CD4-positive, alpha-beta T cell treated with Interleukin-6 at 100 ng/mL for 8 hours (primary cell): ENCODE results near the gene DPF1.
A peak's percentile ranks its signal among the peaks of the same experiment; 100 is the strongest.
"Not testable (repeated sequence)": the region's sequence is repeated elsewhere in the genome, so short reads cannot be mapped to it uniquely, and the experiment has no call there.

ENCODE experiments used
- DNase-seq: peaks from one replicate; pipeline ENCODE4 v3.0.0-alpha.2; 2020; ENCODE audit warnings: mixed read lengths, low spot score

Gene DPF1

DNA sequence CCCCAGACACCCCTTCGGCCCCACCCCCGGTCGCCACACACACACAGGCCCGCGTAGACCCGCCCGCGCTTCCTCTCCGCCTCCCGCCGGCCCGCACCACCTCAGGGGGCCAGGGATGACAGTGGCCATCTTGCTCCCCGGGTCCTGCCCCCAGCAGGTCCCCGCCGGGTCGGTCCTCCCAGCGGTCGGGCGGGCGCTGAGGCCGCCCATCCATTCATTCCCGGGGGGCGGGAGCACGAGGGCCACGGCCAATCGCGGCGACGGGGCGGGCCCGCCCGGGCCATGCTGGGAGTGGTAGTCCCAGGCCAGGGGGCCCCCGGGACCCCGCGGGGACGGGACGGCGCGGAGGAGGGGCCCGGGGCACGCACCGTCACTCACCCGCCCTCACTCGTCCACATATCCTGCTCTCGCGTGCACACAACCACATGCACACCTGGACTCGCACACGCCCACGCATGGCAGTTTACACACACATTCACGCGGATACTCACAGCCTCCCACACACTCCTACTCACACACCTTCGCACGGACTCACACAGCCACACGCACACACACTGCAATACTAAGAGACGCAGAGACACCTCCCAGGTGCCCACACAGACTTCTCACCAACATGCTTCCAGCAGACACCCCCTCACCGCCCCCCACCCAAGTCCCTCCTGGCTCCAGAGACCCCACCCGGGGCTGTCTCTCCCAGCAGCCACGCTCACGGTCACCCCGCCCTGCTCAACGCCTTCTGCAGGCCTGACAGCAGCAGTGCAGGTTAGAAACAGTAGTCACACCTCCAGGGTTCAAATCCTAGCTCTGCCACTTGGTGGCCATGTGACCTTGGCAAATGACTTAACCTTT is at the start of gene DPF1:
Gene DPF1, minus strand, starts transcription at position 209 of the 849 bp plus-strand sequence. Its CDS starts 80 bp downstream, at position 129.
- DNase-seq, result no peak

DNA sequence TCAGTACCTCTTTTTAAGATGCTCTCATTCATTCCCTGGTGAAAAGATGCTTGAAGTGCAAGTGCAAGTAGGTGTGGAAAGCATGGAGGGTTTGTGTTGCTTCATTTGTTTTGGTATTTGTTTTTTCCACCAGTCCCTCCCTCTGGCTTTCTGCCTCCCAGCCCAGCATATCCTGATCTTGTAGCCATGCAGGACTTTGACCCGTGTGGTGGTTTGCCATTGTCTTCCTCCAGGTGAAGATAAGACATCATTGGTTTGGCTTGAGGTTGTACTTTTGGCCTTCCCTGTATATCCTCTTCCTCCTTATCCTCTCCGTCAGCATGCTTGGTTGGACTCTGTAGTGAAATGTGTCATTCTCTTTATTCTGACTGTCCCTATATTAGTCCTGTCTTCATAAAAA is 49.5 kb upstream of the DPF1 start:
- DNase-seq, result no peak

DNA sequence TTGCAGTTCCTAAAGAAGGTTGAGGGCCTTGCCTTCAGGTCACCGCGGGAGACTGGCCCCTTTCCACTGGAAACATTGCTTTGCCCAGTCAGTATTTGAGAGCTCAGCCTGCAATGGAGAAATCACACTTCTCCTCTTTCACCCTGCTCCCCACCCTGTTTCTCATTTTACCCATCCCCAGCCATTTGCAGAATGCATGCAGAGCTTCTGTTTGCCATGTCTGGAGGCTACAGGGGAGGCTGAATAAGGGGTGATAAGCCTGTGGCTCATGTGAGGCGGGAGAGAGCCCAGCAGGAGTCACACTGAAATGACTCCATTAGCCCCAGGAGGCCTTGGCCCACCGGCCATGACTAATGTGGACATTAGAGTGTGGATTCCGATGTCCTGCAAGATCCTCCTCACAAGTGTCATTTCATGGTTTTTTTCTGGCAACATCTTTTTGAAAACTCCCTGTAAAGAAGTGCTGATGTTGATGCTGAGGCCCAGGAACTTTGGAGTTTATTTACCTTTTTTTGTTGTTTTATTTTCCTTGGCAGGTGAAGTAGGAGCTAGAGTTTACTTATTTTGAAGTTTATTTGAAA is 46.7 kb upstream of the DPF1 start:
- no peak for DNase-seq

DNA sequence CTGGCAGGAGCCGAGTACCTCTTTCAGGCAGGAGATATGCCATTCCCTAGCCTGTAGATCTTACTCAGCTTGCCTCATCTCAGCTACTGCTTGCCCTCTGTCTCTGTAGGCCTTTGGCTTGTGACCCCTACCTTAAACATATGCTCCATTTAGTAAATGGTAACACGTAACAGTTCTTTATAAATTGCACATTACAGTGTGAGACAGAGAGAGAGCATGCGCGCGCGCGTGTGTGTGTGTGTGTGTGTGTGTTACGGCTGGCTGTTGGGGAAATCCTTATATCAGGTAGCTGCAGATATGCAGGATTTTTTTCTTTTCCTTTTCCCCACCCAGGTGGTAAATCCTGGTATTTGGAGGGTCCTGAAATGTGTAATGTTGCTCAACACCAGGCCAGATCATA is 44.5 kb upstream of the DPF1 start:
- no peak for DNase-seq

DNA sequence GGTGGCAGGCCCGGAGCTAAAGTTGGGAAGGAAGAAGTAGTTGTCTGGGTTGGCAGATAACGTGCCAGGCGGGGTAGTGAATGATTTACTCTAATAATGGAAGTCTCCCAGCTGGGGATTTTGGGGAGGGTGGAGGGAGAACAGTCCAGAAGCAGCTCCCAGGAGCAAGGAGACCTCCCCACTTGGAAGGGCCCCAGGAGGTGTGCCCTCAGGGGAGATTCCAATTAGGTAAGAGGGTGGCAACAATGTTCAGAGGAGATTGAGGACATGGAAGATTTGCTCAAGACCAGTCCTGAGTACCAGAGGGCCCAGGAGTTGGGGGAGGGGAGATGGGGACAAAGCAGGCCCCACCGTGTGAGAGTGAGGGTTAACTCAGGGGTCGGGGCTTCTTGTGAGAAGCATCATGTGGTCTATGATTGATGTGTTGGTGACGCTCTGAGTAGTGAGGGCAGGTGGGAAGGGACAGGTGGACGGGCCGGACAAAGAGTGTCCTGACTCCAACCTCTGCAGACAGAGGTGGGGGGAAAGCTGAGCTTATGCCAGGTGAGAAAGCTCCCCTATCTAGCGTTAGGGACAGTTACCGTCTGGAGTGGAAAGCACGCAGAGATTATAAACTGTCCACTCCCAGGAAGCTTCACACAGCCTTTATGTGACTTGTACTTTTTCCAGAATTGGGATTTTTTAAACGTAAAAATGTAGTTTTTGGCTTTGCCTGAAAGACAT is 43.9 kb upstream of the DPF1 start:
- no peak for DNase-seq

DNA sequence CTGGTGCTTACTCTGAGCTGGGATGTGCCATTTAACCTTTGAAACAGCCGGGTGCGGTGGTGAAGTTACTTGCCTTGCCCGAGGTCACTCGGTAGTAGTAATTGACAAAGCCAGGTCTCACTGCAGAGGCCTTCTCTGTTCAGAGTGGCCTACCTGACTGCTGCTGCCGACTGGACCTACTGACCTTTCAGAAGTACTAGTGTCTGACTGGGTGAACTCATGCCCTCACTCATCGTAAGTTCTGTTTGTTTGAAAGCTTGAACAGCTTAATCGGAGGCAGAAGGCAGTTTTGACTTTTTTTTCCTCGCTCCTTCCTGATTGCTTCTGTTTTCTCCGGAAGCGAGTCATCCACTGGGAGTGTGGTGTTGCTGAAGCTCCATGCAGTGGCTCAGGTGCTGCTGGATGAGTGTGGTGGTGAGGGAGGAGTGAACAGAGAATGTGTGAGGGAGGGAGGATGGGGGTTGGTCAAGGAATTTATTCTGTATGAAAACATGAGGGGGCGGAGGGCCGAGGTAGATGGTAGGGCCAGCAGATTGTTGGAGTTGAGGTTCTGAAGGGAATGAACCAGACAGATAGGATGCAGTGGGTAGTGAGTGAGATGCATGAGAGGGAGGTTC is 43.1 kb upstream of the DPF1 start:
- no peak for DNase-seq

DNA sequence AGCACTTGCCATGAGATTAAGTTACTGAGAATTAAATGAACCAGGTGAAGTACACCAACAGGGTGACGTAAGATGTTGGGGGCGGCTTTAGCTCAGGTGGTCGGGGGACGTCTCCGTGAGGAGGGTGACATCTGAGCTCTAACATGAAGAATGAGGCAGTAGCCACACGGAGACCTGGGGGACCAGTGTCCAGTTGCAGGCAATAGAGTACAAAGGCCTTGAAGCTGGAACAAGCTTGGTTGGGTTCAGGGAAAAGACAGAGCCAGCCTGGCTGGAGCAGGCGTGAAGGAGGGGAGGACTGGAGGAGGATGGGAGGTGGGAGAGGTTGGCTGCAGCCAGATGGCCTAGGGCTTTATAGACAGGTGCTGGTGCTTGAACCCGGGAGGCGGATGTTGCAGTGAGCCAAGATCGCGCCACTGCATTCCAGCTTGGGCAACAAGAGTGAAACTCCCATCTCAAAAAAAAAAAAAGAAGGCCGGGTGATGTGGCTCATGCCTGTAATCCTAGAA is 42.0 kb upstream of the DPF1 start:
- DNase-seq, result no peak

DNA sequence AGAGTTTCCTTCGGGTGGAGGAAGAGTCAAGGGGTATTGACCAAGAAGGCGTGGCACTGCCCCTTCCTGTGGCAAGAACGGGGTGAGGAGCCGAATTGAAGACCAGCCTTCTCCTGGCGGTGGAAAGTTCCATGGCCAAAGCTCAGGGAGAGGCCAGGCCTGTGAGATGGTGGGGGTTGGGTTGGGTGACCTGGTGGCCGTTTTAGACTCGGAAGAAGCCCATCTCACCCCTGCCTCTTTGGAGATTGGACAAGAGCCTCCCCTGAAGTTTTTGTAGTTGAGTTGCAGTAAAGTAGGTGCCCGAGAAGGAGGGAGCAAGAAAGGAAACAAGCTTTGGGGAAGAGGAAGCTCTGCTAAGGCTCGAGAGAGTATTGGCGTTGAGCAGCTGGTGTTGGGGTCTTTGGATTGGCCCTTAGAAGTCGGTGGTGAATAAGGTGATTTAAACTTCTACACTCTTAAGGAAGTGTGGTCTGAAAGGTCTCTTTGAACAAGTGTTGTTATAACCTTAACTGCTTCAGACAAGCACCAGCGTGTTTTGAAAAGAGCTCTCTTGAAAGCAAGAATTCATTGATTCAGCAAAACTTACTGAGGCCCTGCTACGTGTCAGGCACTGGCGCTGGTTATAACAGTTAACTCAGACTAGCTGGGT is 41.3 kb upstream of the DPF1 start:
- DNase-seq, result no peak

DNA sequence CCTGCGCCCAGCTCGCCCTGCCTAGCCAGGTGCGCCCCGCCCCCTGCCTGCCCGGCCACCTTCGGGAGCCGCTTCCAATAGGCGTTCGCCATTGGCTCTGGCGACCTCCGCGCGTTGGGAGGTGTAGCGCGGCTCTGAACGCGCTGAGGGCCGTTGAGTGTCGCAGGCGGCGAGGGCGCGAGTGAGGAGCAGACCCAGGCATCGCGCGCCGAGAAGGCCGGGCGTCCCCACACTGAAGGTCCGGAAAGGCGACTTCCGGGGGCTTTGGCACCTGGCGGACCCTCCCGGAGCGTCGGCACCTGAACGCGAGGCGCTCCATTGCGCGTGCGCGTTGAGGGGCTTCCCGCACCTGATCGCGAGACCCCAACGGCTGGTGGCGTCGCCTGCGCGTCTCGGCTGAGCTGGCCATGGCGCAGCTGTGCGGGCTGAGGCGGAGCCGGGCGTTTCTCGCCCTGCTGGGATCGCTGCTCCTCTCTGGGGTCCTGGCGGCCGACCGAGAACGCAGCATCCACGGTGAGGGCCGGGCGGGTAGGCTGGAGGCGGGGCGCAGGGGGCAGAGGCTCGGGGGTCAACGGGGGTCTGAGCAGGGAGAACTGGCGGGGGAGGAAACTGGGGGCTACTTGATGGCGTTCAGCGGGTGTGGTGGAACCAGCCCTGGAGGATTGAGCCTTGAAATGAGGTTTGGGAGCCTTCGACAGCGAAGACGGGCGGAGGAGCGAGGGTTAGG is 40.6 kb upstream of the DPF1 start, which contains the start of gene SPINT2:
Gene SPINT2, plus strand, starts transcription at position 88 of the 727 bp plus-strand sequence. Its CDS starts 320 bp downstream, at position 408.
- DNase-seq, result peak; percentile 38

DNA sequence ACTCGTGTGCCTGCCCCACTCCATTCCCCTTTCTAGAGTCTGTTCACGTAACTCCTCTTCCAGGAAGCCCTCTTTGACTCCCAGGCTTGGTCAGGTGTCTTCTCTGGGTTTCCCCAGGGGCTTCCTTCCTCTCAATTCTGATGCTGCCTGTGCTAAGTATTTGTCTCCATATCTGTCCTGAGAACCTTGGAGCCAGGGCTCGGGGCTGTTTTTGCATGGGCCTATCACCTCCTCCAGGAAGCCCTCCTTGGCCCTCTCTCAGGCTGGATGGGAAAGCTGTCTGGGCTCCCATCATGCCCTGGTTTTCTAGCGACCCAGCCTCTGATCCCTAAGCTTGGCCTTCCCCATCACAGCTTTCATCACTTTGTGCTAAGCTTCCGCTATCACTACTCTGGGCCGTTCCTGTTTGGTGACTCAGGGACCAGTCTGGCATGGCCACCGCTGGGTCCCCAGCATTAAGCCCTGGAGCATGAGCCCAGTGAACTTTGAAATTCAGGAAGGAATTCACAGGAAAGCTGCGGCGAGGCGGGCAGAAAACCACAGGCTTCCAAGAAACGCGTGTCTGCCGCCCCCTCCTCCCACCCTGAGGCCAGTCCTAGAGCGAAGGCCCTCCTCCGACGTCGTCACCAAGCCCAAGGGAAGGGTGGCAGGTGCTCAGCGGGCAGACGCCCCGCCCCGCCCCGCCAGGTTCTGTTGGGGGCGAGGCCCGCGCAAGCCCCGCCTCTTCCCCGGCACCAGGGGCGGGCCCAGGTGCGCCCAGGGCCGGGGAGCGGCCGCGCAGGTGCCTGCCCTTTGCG is 39.9 kb upstream of the DPF1 start:
- DNase-seq, result peak; percentile 83

DNA sequence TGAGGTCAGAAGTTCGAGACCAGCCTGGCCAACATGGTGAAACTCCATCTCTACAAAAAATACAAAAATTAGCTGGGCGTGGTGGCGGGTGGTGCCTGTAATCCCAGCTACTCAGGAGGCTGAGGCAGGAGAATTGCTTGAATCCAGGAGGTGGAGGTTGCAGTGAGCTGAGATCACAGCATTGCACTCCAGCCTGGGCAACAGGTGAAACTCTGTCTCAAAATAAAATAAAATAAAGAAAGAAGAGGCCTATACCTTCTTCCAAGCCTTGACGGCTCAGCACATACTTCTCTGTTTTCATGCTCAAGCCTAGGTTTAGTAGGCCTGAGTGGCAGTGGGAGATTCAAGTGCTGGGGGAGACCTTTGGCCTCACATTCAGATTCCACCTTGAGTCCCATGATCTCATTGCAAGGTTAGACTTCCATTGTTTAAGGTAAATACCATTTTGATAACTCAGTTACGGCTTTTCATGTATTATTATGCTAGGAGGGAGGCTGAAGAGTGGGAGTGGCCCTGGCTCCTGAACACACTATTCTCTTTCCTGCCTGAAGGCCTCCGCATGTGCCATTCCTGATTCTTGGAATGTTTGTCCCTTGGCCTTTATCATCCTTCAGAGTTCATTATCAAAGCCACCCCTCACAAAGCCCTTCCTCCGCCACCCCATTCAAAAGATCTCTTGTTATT is 38.7 kb upstream of the DPF1 start:
- no peak for DNase-seq

DNA sequence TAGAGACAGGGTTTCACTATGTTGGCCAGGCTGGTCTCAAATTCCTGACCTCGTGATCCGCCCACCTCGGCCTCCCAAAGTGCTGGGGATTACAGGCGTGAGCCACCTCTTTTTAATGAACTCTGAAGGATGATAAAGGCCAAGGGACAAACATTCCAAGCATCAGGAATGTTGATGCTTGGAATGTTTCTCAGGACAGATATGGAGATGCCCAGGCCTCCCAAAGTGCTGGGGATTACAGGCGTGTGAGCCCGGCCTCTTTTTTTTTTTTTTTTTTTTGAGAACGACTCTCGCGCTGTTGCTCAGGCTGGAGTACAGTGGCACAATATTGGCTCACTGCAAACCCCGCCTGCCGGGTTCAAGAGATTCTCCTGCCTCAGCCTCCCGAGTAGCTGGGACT is 37.9 kb upstream of the DPF1 start:
- not testable (repeated sequence) for DNase-seq

DNA sequence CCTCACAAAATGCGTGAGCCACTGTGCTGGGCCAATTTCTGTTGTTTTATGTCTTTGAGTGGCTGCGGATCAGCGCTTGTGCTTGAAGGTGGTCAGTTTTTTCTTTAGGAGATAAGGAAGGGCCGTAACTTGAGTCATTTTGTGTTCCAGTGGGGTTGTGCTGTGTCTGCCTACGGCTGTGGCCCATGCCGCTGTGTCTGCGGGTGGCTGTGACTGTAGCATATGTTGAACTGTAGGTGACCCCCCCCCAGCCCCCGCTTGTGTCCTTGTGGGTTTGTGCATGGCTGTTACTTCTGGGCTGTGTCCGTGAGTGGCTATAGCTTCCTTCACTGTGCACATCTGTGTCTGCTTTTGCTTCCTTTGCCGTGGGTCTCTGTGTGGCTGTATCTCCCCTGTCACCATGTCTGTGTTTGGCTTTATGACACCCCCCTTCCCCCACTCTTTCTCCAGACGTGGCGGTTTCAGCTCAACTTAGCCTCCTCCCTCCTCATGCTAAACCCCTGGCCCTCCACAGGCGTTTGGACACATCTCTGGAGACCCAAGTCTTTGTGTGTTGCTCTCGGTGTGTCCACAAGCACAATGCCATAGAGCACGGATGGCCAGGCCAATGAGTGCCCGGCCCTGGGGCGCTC is 31.5 kb upstream of the DPF1 start:
- no peak for DNase-seq

DNA sequence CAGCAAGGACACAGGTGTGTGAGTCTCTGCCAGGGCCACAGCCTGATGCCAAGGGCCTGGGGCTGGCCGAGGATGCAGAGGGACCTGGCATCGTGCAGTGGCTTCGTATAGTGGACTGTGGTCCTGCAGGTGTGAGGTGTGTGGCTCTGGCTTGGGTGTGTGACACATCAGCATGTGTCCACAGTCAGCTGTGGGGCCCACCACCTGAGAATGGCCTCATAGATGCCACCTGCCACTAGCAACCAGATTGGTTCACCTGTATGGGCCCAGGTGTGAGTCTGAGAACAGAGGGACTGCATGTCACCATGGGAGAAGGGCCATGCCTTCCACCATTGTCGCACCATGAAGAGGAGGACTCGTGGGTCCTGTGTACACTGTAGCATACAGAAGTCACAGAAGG is 29.8 kb upstream of the DPF1 start:
- no peak for DNase-seq

DNA sequence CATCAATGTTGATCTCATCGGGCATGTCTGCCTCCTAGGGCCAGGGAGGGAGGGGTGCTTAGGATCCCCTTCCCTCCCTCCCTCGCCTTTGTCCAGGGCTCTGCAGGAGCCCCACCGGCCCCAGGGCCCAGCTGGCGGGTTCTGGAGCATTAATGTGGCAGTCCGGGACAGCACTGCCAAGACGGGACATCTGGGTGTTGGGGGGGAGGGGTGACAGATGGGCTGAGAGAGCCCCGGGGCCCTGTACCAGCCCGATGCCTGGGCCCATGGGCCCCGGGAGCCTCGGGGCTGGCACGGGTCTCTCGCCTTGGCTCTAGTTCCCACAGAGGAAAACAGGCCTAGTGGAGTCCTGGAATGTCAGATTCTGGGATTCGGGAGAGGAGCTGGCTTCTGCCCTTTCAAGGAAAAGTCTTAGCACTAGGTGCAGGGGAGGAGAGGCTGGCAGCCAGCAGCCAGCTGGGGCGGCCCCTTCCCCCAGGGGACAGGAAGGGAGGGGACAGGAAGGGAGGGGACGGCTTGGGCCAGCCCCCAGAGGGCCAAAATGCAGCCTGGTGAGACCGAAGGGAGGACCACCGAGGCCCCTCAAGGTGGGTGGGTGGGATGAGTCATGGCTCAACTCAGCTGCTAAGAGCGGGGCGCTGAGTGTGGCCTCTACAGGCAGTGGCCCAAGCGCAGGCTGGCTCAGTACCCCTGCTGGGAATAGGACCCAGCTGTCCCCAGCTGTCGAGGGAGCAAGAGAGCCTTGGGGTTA is 29.1 kb upstream of the DPF1 start:
- no peak for DNase-seq

DNA sequence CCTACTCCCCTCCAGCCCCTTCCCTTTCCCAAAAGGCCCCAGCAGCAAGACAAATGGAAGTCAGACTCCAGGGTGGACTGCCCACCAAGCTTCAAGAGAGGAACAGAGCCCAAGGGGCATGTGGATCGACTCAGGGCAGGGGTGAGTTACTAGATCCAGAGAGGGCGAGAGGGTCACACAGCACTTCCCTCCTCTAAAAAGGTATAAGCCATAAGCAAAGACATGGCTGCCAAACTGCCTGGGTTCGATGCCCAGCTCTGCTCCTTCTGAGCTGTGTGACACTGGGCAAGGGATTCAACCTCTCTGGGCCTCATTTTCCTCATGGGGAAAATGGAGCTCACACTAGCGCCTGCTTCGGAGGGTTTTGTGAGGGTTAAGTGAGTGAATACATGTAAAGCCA is 28.4 kb upstream of the DPF1 start:
- no peak for DNase-seq

DNA sequence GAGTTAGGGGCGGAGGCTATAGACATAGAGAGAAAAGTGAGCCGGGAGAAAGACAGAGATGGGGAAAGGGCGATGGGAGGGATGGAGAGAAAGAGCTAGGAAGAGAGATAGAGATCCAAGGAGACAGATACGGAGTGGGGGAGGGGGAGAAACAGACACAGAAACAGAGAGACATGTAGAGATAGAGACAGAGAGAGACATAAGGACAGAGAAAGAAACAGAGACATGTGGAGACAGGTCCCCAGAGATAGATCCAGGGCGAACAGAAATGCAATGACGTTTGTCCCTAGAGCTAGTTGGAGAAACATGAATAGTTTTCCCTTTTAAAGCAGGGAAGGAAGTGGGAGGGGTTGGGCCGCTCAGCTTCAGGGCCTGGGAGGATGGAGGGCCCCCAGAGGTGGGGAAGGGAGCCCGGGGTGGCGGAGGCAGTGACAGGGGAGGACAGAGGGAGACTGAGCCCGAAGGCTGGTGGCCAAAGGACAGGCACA is 27.6 kb upstream of the DPF1 start:
- DNase-seq, result no peak
